Stimulated activated CD8-positive, alpha-beta memory T cell treated with anti-CD3 and anti-CD28 coated beads, Interleukin-12 subunit alpha, Interleukin-12 subunit beta, amount 100 ng/mL, for 24 hours (primary cell): ENCODE data around the gene AP2A1.

Experiments
- DNase-seq: peaks from one replicate; pipeline ENCODE4 v3.0.0-alpha.2; 2020; ENCODE audit errors: extremely low read depth

Gene AP2A1

DNA sequence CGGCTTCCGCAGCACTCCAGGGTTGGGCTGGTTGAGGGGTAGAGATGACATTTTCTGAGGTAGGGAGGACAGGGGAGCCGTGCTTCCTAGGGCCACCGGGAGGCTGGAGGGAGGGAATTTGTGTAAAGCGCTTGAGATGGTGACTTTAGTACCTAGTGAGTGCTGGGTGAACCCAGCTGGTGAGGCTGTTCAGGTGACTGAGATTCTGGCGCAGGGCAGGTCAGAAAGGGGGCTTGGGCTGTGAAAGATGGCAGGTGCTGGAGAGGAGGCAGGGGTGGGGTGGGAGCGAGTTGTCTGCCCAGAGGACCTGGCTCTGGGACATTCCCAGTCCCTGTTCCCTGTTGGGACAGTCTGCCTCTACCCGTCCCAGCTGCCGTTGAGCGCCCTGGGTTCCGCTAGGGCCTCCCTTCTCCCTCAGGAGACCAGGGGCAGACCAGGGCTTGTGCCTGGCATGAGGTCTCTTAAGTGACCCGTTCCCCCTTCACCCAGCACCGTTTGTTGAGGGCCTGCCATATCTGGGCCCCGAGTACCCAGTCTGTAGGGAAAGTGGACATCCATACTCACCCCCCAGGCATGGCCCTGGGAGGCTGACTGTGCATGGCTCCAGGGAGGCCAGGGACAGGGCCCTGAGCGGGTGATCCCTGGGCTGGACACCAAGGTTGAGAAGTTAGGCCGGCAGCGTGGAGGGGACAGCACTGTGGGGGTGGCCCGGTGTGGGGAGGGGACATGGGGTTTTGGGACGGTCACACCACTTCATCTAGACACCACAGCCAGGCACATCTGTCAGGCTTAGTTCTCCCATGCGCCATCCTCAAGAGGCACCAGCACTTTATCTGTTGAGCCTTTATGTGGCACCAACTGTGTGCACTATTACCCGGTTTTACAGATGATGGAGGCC is 89.1 kb downstream of the AP2A1 start:
- DNase-seq: no peak

DNA sequence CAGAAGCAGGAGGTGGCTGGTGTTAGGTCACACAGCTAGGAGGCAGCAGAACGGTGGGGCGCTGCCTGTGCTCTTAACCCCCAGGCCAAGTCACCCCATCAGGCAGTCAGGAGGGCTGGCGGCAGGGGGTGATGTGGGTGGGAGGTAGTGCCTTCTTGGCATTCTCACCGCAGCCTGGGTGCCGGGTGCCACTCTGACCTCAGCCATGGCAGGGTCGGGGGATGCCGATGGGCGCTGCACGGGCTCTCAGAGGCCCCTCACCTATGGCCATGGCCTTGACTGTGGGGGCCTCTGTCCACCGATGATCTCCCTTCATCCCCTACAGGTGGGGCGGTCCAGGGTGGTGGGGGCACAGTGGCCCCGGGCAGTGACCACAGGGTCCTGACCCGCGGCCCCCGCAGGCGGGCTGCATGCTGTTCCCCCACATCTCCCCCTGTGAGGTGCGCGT is 89.8 kb downstream of the AP2A1 start:
- no peak for DNase-seq
